Naive thymus-derived CD4-positive, alpha-beta T cell (primary cell): ENCODE results near the gene KRTAP2-3. TPM values are rescaled to one million over a fixed set of nuclear protein-coding genes. Genes with fewer than 3 reads are reported as not detected.
A peak's percentile ranks its signal among the peaks of the same experiment; 100 is the strongest.
"Not testable (repeated sequence)": the region's sequence is repeated elsewhere in the genome, so short reads cannot be mapped to it uniquely, and the experiment has no call there.

ENCODE experiments used
- ATAC-seq: fragments of 150-1000 bp; cut with Tn5 transposase; 2 replicates; pipeline ENCODE4 v1.10.0; 2021; ENCODE audit warnings: mild to moderate bottlenecking, moderate library complexity
- CTCF ChIA-PET: fragments of 350-600 bp; sonication (Branson Sonifier 250); formaldehyde crosslinking; loops from one replicate; lab custom pipeline; 2021; ENCODE audit warnings: antibody characterized with exemption; lab: Charles Lee
- POLR2A ChIA-PET: fragments of 350-600 bp; sonication (Branson Sonifier 250); formaldehyde crosslinking; loops from one replicate; lab custom pipeline; 2021; ENCODE audit warnings: antibody characterized with exemption, inconsistent platforms; lab: Charles Lee
- DNase-seq, 9 donors: peaks; one replicate each; pipeline versions ENCODE4 v3.0.0 to v3.0.0-alpha.2; 2020 to 2022; ENCODE audit warnings: mixed read lengths in 1 of 9
- H3K27ac ChIP-seq: one replicate; pipeline ENCODE4 v1.7.0; 2013; ENCODE audit warnings: mild to moderate bottlenecking, low read depth, low read length, moderate library complexity
- H3K27me3 ChIP-seq, 2 donors: one replicate each; pipeline ENCODE4 v1.7.0; 2013; ENCODE audit warnings: low read length in 2 of 2, mild to moderate bottlenecking in 2 of 2, moderate library complexity in 2 of 2; ENCODE audit not compliant: control insufficient read depth in 2 of 2, insufficient read depth in 2 of 2
- H3K36me3 ChIP-seq, 3 experiments: 1 replicate in 2 of 3; 2 replicates in 1 of 3; pipeline ENCODE4 v1.7.0; 2013; ENCODE audit warnings: low read length in 3 of 3, mild to moderate bottlenecking in 3 of 3, moderate library complexity in 1 of 3; ENCODE audit not compliant: insufficient read depth in 3 of 3, control insufficient read depth in 2 of 3
- H3K4me1 ChIP-seq, 2 donors: one replicate each; pipeline ENCODE4 v1.7.0; 2013; ENCODE audit warnings: low read length in 2 of 2, mild to moderate bottlenecking in 2 of 2, moderate library complexity in 1 of 2; ENCODE audit not compliant: control insufficient read depth in 2 of 2, insufficient read depth in 2 of 2
- H3K4me3 ChIP-seq: 2 replicates; pipeline ENCODE4 v1.7.0; 2013; ENCODE audit warnings: mild to moderate bottlenecking, low read length
- H3K9me3 ChIP-seq, 3 experiments: 1 replicate in 2 of 3; 2 replicates in 1 of 3; pipeline ENCODE4 v1.7.0; 2013; ENCODE audit warnings: low read length in 3 of 3; ENCODE audit not compliant: control insufficient read depth in 2 of 3
- H3K27ac Mint-ChIP-seq, 9 donors: one replicate each; pipeline ENCODE4 v1.8.0; 2020 to 2022; ENCODE audit warnings: mixed read lengths in 9 of 9, mild to moderate bottlenecking in 8 of 9, moderate library complexity in 5 of 9, inconsistent platforms in 2 of 9
- H3K27me3 Mint-ChIP-seq, 5 donors: one replicate each; pipeline ENCODE4 v1.8.0; 2021 to 2022; ENCODE audit warnings: mixed read lengths in 5 of 5, mild to moderate bottlenecking in 1 of 5
- H3K36me3 Mint-ChIP-seq, 5 donors: one replicate each; pipeline ENCODE4 v1.8.0; 2020 to 2022; ENCODE audit warnings: mixed read lengths in 5 of 5, mild to moderate bottlenecking in 3 of 5, inconsistent platforms in 1 of 5
- H3K4me1 Mint-ChIP-seq, 7 donors: one replicate each; pipeline ENCODE4 v1.8.0; 2020 to 2022; ENCODE audit warnings: mixed read lengths in 7 of 7, mild to moderate bottlenecking in 3 of 7, inconsistent platforms in 1 of 7
- H3K4me3 Mint-ChIP-seq, 10 donors: one replicate each; pipeline ENCODE4 v1.8.0; 2020 to 2022; ENCODE audit warnings: mild to moderate bottlenecking in 10 of 10, mixed read lengths in 10 of 10, moderate library complexity in 6 of 10, inconsistent platforms in 2 of 10
- H3K9me3 Mint-ChIP-seq, 11 donors: one replicate each; pipeline ENCODE4 v1.8.0; 2020 to 2022; ENCODE audit warnings: mixed read lengths in 11 of 11, mild to moderate bottlenecking in 4 of 11, inconsistent platforms in 1 of 11, moderate library complexity in 1 of 11
- intact Hi-C, 2 donors: fragments of 100-400 bp; cut with micrococcal nuclease; formaldehyde crosslinking; loops; one replicate each; pipeline ENCODE4 v1.15.1; 2023
- polyA plus RNA-seq, 2 donors: library from polyadenylated mRNA; unstranded; fragments of 300-500 nt; fragmentation: Illumina TruSeq; gene quantifications; one replicate each; pipeline ENCODE4 v1.2.3, GENCODE V29; 2021
- total RNA-seq, 6 experiments: library from RNA in 5 of 6; stranded (reverse) in 5 of 6; gene quantifications; 1 replicate in 5 of 6; 2 replicates in 1 of 6; pipeline ENCODE4 v1.2.3 and lab custom pipeline; 2021 to 2026

Gene KRTAP2-3
- total and polyA plus RNA-seq, 7 experiments from 2014 or later: not detected

GRCh38 chr17:41084100-41084856 is 24.4 kb upstream of the KRTAP2-3 start, which contains the start of gene KRTAP4-7:
Gene KRTAP4-7, plus strand, starts transcription at chr17:41084150. Its CDS starts 57 bp downstream, at chr17:41084207.
- CTCF ChIA-PET, ATAC-seq, H3K4me1 ChIP-seq: not testable (repeated sequence)

DNA sequence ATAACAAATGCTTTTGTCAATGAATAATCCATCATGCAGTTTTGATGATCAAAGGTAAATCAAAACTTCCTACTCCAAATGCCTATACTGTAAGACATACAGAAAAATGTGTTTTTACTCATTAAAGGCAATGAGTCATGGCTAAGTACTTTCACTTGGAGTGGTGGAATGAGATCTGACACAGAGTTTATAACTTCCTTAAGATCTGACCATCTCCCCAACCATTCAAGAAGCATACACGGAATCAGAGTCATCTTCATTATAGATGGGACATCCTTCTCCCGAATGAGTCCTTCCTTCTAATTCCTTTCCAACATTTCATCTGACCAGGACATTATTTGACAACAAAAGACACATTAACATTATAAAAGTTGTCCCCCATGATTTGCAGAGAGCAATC is 23.5 kb upstream of the KRTAP2-3 start:
- H3K36me3 ChIP-seq, ATAC-seq, H3K27ac Mint-ChIP-seq, H3K4me3 Mint-ChIP-seq, H3K27me3 ChIP-seq, H3K4me3 ChIP-seq, POLR2A ChIA-PET, H3K9me3 Mint-ChIP-seq, DNase-seq, H3K9me3 ChIP-seq, H3K27me3 Mint-ChIP-seq, H3K4me1 ChIP-seq, H3K36me3 Mint-ChIP-seq, intact Hi-C loops, H3K4me1 Mint-ChIP-seq, CTCF ChIA-PET, H3K27ac ChIP-seq: not testable (repeated sequence)

More at GRCh38 chr17:41084100-41084856, 24.4 kb upstream of the KRTAP2-3 start, which contains the start of gene KRTAP4-7:
- DNase-seq, H3K36me3 ChIP-seq, H3K36me3 Mint-ChIP-seq, H3K27me3 ChIP-seq, H3K4me1 Mint-ChIP-seq, H3K9me3 ChIP-seq, H3K4me3 Mint-ChIP-seq, POLR2A ChIA-PET, H3K9me3 Mint-ChIP-seq, H3K27me3 Mint-ChIP-seq, H3K4me3 ChIP-seq, H3K27ac ChIP-seq, H3K27ac Mint-ChIP-seq, intact Hi-C loops: not testable (repeated sequence)

- Histone ChIP-seq H3K4me3 (no peak overlapping the region), H3K27ac (no peak overlapping the region), H3K27me3 (no peaks in the 10 kb centered on the region), H3K4me1 (no peaks in the 10 kb centered on the region), H3K9me3 (no peaks in the 10 kb centered on the region), H3K36me3 (no peaks in the 10 kb centered on the region)
- ATAC-seq (no peak), DNase-seq (no peak)
- peaks cover 0 to 2% (median 0%) of the 10 kb centered on the region in 11 donors for H3K9me3 Mint-ChIP-seq
- H3K36me3 Mint-ChIP-seq: no peaks in the 10 kb centered on the region
- intact Hi-C loops: no loop called here
- peaks cover 0 to 2% (median 0%) of the 10 kb centered on the region in 7 donors for H3K4me1 Mint-ChIP-seq
- no peak overlapping the region for H3K27ac Mint-ChIP-seq
- POLR2A ChIA-PET: no interaction called here
- CTCF ChIA-PET: no interaction called here
- H3K27me3 Mint-ChIP-seq: peaks cover 0 to 10% (median 2%) of the 10 kb centered on the region in 5 donors
- H3K4me3 Mint-ChIP-seq: no peak overlapping the region
These were observed 22.7 kb upstream of the KRTAP2-3 start for GRCh38 chr17:41082626-41083025.

GRCh38 chr17:41076788-41077187 is 16.9 kb upstream of the KRTAP2-3 start:
- Histone ChIP-seq H3K9me3 (no peaks in the 10 kb centered on the region), H3K27me3 (peaks cover 0 to 5% of the 10 kb centered on the region in 2 donors), H3K27ac (no peak overlapping the region), H3K36me3 (no peaks in the 10 kb centered on the region), H3K4me1 (no peaks in the 10 kb centered on the region), H3K4me3 (no peak overlapping the region)
- intact Hi-C loops: no loop called here
- H3K27ac Mint-ChIP-seq: peak overlapping the region in 1 of 9 donors; percentile 59
- H3K27me3 Mint-ChIP-seq: peaks cover 19 to 27% (median 22%) of the 10 kb centered on the region in 5 donors
- H3K36me3 Mint-ChIP-seq: peaks cover 0 to 3% (median 0%) of the 10 kb centered on the region in 5 donors
- ChIA-PET CTCF (no interaction called here), POLR2A (no interaction called here)
- H3K4me1 Mint-ChIP-seq: peaks cover 0 to 16% (median 0%) of the 10 kb centered on the region in 7 donors
- no peak for DNase-seq
- no peak for ATAC-seq
- no peak overlapping the region for H3K4me3 Mint-ChIP-seq
- peaks cover 0 to 3% (median 0%) of the 10 kb centered on the region in 11 donors for H3K9me3 Mint-ChIP-seq

- H3K4me1 ChIP-seq: no peaks in the 10 kb centered on the region
- H3K36me3 ChIP-seq: no peaks in the 10 kb centered on the region
- no peak for DNase-seq
- peaks cover 0 to 3% (median 0%) of the 10 kb centered on the region in 5 donors for H3K36me3 Mint-ChIP-seq
- H3K4me3 ChIP-seq: no peak overlapping the region
- CTCF ChIA-PET: interaction anchor here (0.6 kb wide), 1 partner anchor 741 kb away, joined by 3 read pairs; no protein-coding TSS in a partner anchor
- peaks cover 0 to 16% (median 0%) of the 10 kb centered on the region in 7 donors for H3K4me1 Mint-ChIP-seq
- H3K9me3 Mint-ChIP-seq: peaks cover 0 to 3% (median 0%) of the 10 kb centered on the region in 11 donors
- POLR2A ChIA-PET: no interaction called here
- H3K27ac ChIP-seq: no peak overlapping the region
- no peaks in the 10 kb centered on the region for H3K9me3 ChIP-seq
- intact Hi-C loops: no loop called here
- no peak for ATAC-seq
- no peak overlapping the region for H3K4me3 Mint-ChIP-seq
- no peak overlapping the region for H3K27ac Mint-ChIP-seq
- peaks cover 19 to 27% (median 22%) of the 10 kb centered on the region in 5 donors for H3K27me3 Mint-ChIP-seq
- peaks cover 0 to 5% of the 10 kb centered on the region in 2 donors for H3K27me3 ChIP-seq
These were observed 13.8 kb upstream of the KRTAP2-3 start for GRCh38 chr17:41073676-41074075.

- H3K9me3 ChIP-seq: no peaks in the 10 kb centered on the region
- Mint-ChIP-seq H3K36me3 (peaks cover 0 to 3% (median 0%) of the 10 kb centered on the region in 5 donors), H3K27me3 (peaks cover 19 to 22% (median 20%) of the 10 kb centered on the region in 5 donors), H3K9me3 (peaks cover 0 to 2% (median 0%) of the 10 kb centered on the region in 11 donors), H3K4me1 (peaks cover 0 to 16% (median 0%) of the 10 kb centered on the region in 7 donors), H3K27ac (peak overlapping the region in 1 of 9 donors; percentile 51), H3K4me3 (no peak overlapping the region)
- intact Hi-C loops: no loop called here
- ATAC-seq (no peak), DNase-seq (no peak)
- H3K36me3 ChIP-seq: no peaks in the 10 kb centered on the region
- ChIA-PET POLR2A (no interaction called here), CTCF (no interaction called here)
- H3K4me1 ChIP-seq: no peaks in the 10 kb centered on the region
- H3K27me3 ChIP-seq: peaks cover 0 to 5% of the 10 kb centered on the region in 2 donors
- no peak overlapping the region for H3K27ac ChIP-seq
- H3K4me3 ChIP-seq: no peak overlapping the region
These were observed 11.9 kb upstream of the KRTAP2-3 start for GRCh38 chr17:41071606-41072360.
